Lower leg skin (tissue), 3 donors: ENCODE measurements around the gene TMEM190.

Source experiments
- POLR2A ChIP-seq, 2 donors: fragments of 450-650 bp; IDR thresholded peaks; one replicate each; pipeline ENCODE4 v1.6.1; 2016 to 2017; ENCODE audit warnings: antibody characterized with exemption in 2 of 2, mild to moderate bottlenecking in 1 of 2, moderate library complexity in 1 of 2
- TF ChIP-seq, protein P1 (sequence below), 3 donors: fragments of 450-650 bp; IDR thresholded peaks; one replicate each; pipeline ENCODE4 v1.5.1; 2016; ENCODE audit warnings: antibody characterized with exemption in 3 of 3, mild to moderate bottlenecking in 3 of 3, moderate library complexity in 2 of 3

DNA sequence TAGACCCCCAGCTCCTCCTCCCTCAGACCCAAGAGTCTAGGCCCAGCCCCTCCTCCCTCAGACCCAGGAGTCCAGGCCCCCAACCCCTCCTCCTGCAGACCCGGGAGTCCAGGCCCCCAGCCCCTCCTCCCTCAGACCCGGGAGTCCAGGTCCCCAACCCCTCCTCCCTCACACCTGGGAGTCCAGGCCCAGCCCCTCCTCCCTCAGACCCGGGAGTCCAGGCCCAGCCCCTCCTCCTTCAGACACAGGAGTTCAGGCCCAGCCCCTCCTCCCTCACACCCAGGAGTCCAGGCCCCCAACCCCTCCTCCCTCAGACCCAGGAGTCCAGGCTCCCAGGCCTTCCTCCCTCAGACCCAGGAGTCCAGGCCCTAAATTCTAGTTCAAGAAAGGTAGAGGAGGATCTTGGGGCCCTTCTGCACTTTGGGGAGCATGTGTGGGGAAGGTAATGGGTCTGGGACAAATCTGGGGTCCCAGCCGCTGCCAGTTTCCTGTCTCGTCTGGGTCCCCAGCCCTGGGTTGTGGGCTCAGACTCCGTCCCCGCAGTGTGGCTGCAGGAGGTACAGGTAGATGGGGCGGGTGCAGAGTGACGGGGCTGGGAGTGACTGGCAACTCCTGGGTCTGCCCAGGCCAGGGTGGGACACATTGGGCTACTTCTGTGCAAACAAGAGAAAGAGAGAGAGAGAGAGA lies 3.2 kb upstream of the TMEM190 start:
- TF ChIP-seq, protein P1, sequence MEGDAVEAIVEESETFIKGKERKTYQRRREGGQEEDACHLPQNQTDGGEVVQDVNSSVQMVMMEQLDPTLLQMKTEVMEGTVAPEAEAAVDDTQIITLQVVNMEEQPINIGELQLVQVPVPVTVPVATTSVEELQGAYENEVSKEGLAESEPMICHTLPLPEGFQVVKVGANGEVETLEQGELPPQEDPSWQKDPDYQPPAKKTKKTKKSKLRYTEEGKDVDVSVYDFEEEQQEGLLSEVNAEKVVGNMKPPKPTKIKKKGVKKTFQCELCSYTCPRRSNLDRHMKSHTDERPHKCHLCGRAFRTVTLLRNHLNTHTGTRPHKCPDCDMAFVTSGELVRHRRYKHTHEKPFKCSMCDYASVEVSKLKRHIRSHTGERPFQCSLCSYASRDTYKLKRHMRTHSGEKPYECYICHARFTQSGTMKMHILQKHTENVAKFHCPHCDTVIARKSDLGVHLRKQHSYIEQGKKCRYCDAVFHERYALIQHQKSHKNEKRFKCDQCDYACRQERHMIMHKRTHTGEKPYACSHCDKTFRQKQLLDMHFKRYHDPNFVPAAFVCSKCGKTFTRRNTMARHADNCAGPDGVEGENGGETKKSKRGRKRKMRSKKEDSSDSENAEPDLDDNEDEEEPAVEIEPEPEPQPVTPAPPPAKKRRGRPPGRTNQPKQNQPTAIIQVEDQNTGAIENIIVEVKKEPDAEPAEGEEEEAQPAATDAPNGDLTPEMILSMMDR (IDR thresholded peaks at IDR 0.05), result no peak
- TF ChIP-seq POLR2A (IDR thresholded peaks at IDR 0.05), result no peak
